Kidney epithelial cell (primary cell): ENCODE data around the gene FAM107B. TPM values are rescaled to one million over a fixed set of nuclear protein-coding genes. Genes with fewer than 3 reads are reported as not detected.

Source experiments
- DNase-seq: peaks from one replicate; pipeline ENCODE4 v3.0.0-alpha.2; 2010; ENCODE audit warnings: low read depth
- H3K27me3 ChIP-seq: 2 replicates; pipeline ENCODE4 v1.6.0; 2011; ENCODE audit warnings: low read length; ENCODE audit not compliant: control insufficient read depth, insufficient read depth
- H3K36me3 ChIP-seq: 2 replicates; pipeline ENCODE4 v1.5.1; 2011; ENCODE audit warnings: low read length; ENCODE audit not compliant: control insufficient read depth, insufficient read depth
- H3K4me3 ChIP-seq: 2 replicates; pipeline ENCODE4 v1.5.1; 2011; ENCODE audit warnings: low read depth, mild to moderate bottlenecking, control low read depth, low read length
- total RNA-seq: library from RNA; depleted of rRNA; stranded (reverse); fragments of >200 nt; gene quantifications from 2 replicates; pipeline ENCODE4 v1.2.3, GENCODE V29; 2015
- TF ChIP-seq, protein P1 (sequence below): IDR thresholded peaks from 2 replicates; pipeline ENCODE4 v1.5.1; 2011; ENCODE audit warnings: mild to moderate bottlenecking, moderate library complexity, low read length, control low read depth, inconsistent platforms; ENCODE audit not compliant: insufficient read depth, poor library complexity, severe bottlenecking

Gene FAM107B
- total RNA-seq, 1 donor from 2014 or later, result 33.5 TPM

GRCh38 chr10:14604181-14605142 is 170.2 kb downstream of the FAM107B start:
- no peak for DNase-seq
- TF ChIP-seq, protein P1, sequence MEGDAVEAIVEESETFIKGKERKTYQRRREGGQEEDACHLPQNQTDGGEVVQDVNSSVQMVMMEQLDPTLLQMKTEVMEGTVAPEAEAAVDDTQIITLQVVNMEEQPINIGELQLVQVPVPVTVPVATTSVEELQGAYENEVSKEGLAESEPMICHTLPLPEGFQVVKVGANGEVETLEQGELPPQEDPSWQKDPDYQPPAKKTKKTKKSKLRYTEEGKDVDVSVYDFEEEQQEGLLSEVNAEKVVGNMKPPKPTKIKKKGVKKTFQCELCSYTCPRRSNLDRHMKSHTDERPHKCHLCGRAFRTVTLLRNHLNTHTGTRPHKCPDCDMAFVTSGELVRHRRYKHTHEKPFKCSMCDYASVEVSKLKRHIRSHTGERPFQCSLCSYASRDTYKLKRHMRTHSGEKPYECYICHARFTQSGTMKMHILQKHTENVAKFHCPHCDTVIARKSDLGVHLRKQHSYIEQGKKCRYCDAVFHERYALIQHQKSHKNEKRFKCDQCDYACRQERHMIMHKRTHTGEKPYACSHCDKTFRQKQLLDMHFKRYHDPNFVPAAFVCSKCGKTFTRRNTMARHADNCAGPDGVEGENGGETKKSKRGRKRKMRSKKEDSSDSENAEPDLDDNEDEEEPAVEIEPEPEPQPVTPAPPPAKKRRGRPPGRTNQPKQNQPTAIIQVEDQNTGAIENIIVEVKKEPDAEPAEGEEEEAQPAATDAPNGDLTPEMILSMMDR, result no peak
- no peaks in the 10 kb centered on the region for H3K36me3 ChIP-seq
- peak overlapping the region; percentile 59 for H3K4me3 ChIP-seq
- no peaks in the 10 kb centered on the region for H3K27me3 ChIP-seq

DNA sequence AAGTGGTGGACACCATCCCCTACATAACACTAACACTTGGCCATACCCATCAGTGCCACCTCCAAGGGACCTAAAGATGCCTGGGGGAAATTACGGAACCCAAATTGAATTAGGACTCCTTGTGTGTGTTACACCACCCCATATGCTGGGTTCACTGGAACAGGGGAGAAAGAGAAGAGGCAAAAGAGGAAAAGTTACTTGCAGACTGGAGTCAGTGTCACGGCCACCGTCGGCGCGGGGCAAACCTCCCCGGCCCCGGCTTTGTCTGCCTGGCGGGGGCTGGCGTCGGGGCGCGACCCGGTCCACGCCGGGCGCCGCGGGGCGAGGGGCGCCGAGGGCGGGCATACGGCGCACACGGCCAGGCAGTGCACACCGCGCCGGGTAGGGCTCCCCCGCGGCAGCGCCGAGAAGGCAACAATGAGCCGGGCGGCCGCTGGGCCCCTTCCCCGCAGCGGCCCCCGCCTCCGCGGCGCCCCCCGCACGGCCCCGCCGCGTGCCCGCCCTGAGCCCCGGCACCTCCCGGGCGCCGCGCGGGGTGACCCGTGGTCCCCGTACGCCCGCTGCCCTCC is 171.1 kb downstream of the FAM107B start:
- TF ChIP-seq, protein P1, result no peak
- no peaks in the 10 kb centered on the region for H3K36me3 ChIP-seq
- H3K4me3 ChIP-seq, result peak overlapping the region; percentile 59
- no peaks in the 10 kb centered on the region for H3K27me3 ChIP-seq
- no peak for DNase-seq

GRCh38 chr10:14602807-14603533 is 171.7 kb downstream of the FAM107B start:
- no peak for DNase-seq
- Histone ChIP-seq H3K36me3 (no peaks in the 10 kb centered on the region), H3K4me3 (peak overlapping the region; percentile 59), H3K27me3 (no peaks in the 10 kb centered on the region)
- TF ChIP-seq, protein P1, result no peak

GRCh38 chr10:14601872-14602725 is 172.6 kb downstream of the FAM107B start:
- Histone ChIP-seq H3K27me3 (no peaks in the 10 kb centered on the region), H3K4me3 (peak overlapping the region; percentile 9), H3K36me3 (no peaks in the 10 kb centered on the region)
- DNase-seq, result peak; percentile 82
- TF ChIP-seq, protein P1, result no peak

DNA sequence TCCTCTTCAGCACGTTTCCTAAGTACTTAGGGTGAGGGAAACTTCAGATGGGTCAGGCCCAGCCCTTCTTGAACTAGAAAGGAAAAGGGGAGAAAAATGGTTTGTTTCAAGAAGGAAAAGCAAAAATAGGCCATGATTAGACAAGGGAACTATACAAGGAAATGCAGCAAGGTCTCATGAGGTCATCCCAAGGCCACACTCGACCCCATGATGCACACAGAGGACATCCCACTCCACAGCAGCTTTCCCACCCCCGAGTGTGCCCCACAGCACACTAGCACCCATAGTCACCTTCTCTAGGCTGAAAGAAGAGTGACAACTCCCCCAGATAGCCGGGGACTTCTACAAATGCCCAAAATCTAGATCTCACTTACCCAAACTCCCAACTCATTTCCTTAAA is 173.4 kb downstream of the FAM107B start:
- Histone ChIP-seq H3K4me3 (no peak overlapping the region), H3K36me3 (no peaks in the 10 kb centered on the region), H3K27me3 (no peaks in the 10 kb centered on the region)
- no peak for DNase-seq
- TF ChIP-seq, protein P1, result no peak
